Ectodermal cell (in vitro differentiated cells): ENCODE results near the gene VILL.

Experiments
- H3K27ac ChIP-seq: 2 replicates; pipeline ENCODE4 v1.7.0; 2013; ENCODE audit warnings: mild to moderate bottlenecking, low read depth, low read length; ENCODE audit not compliant: insufficient read depth, poor library complexity, severe bottlenecking
- H3K27me3 ChIP-seq: 2 replicates; pipeline ENCODE4 v1.7.0; 2013; ENCODE audit warnings: mild to moderate bottlenecking, low read length; ENCODE audit not compliant: insufficient read depth, control insufficient read depth, poor library complexity, severe bottlenecking
- H3K36me3 ChIP-seq: one replicate; pipeline ENCODE4 v1.7.0; 2013; ENCODE audit warnings: low read length; ENCODE audit not compliant: control insufficient read depth, insufficient read depth
- H3K4me1 ChIP-seq: one replicate; pipeline ENCODE4 v1.7.0; 2013; ENCODE audit warnings: low read length; ENCODE audit not compliant: control insufficient read depth, insufficient read depth
- H3K4me3 ChIP-seq: 2 replicates; pipeline ENCODE4 v1.7.0; 2013; ENCODE audit warnings: low read depth, low read length, control low read depth; ENCODE audit not compliant: insufficient read depth
- H3K9me3 ChIP-seq: 2 replicates; pipeline ENCODE4 v1.7.0; 2013; ENCODE audit warnings: mild to moderate bottlenecking, low read length, moderate library complexity; ENCODE audit not compliant: control insufficient read depth
- WGBS, 2 experiments: methylation state at CpG; one replicate each; pipeline ENCODE4 v1.1.7; 2013; ENCODE audit warnings: missing lambda C conversion rate in 2 of 2; 5-methylcytosine and 5-hydroxymethylcytosine counted together

VILL gene

GRCh38 chr3:37963016-37963415 lies 27.6 kb upstream of the VILL start:
- 60 to 69% methylated on average over 5 of the region's 5 CpGs for WGBS, 2 experiments
- no peak overlapping the region for H3K4me3 ChIP-seq
- no peak overlapping the region for H3K27ac ChIP-seq
- no peaks in the 10 kb centered on the region for H3K9me3 ChIP-seq
- H3K4me1 ChIP-seq: peaks cover 8% of the 10 kb centered on the region
- no peaks in the 10 kb centered on the region for H3K36me3 ChIP-seq
- no peaks in the 10 kb centered on the region for H3K27me3 ChIP-seq

- H3K27ac ChIP-seq: no peak overlapping the region
- WGBS, 2 experiments: 95 to 97% methylated on average over 3 of the region's 3 CpGs
These were observed 27.0 kb upstream of the VILL start for GRCh38 chr3:37963635-37964034.

GRCh38 chr3:37964146-37964545 lies 26.4 kb upstream of the VILL start:
- no peak overlapping the region for H3K4me3 ChIP-seq
- no peaks in the 10 kb centered on the region for H3K27me3 ChIP-seq
- 89 to 94% methylated on average over 2 to 3 of the region's 3 CpGs for WGBS, 2 experiments
- H3K9me3 ChIP-seq: no peaks in the 10 kb centered on the region
- H3K4me1 ChIP-seq: peaks cover 8% of the 10 kb centered on the region
- H3K36me3 ChIP-seq: no peaks in the 10 kb centered on the region
- H3K27ac ChIP-seq: no peak overlapping the region

More at GRCh38 chr3:37963635-37964034, 27.0 kb upstream of the VILL start:
- H3K9me3 ChIP-seq: no peaks in the 10 kb centered on the region
- H3K36me3 ChIP-seq: no peaks in the 10 kb centered on the region
- H3K4me3 ChIP-seq: no peak overlapping the region
- H3K4me1 ChIP-seq: peaks cover 8% of the 10 kb centered on the region
- H3K27me3 ChIP-seq: no peaks in the 10 kb centered on the region

- H3K9me3 ChIP-seq: no peaks in the 10 kb centered on the region
- WGBS, 2 experiments: 95 to 97% methylated on average over 1 of the region's 1 CpG
- no peaks in the 10 kb centered on the region for H3K27me3 ChIP-seq
- no peak overlapping the region for H3K27ac ChIP-seq
- no peaks in the 10 kb centered on the region for H3K36me3 ChIP-seq
- H3K4me1 ChIP-seq: peaks cover 8% of the 10 kb centered on the region
- H3K4me3 ChIP-seq: no peak overlapping the region
These were observed 25.9 kb upstream of the VILL start for GRCh38 chr3:37964716-37965115.

- Histone ChIP-seq H3K4me3 (no peak overlapping the region), H3K27ac (no peak overlapping the region), H3K27me3 (no peaks in the 10 kb centered on the region), H3K36me3 (no peaks in the 10 kb centered on the region), H3K9me3 (no peaks in the 10 kb centered on the region), H3K4me1 (no peaks in the 10 kb centered on the region)
- 30 to 37% methylated on average over 5 of the region's 7 CpGs for WGBS, 2 experiments
These were observed 23.2 kb upstream of the VILL start for GRCh38 chr3:37967260-37967881.

GRCh38 chr3:37968199-37968598 lies 22.4 kb upstream of the VILL start:
- Histone ChIP-seq H3K27ac (no peak overlapping the region), H3K36me3 (no peaks in the 10 kb centered on the region), H3K27me3 (no peaks in the 10 kb centered on the region), H3K4me3 (no peak overlapping the region), H3K9me3 (no peaks in the 10 kb centered on the region), H3K4me1 (no peaks in the 10 kb centered on the region)
- 96% methylated on average over 9 of the region's 9 CpGs for WGBS, 2 experiments

GRCh38 chr3:37968813-37969595 lies 21.6 kb upstream of the VILL start:
- 91 to 93% methylated on average over 15 of the region's 15 CpGs for WGBS, 2 experiments
- no peaks in the 10 kb centered on the region for H3K9me3 ChIP-seq
- no peaks in the 10 kb centered on the region for H3K27me3 ChIP-seq
- H3K27ac ChIP-seq: no peak overlapping the region
- H3K4me1 ChIP-seq: no peaks in the 10 kb centered on the region
- H3K4me3 ChIP-seq: no peak overlapping the region
- no peaks in the 10 kb centered on the region for H3K36me3 ChIP-seq

- no peaks in the 10 kb centered on the region for H3K4me1 ChIP-seq
- no peaks in the 10 kb centered on the region for H3K36me3 ChIP-seq
- H3K27me3 ChIP-seq: no peaks in the 10 kb centered on the region
- H3K4me3 ChIP-seq: no peak overlapping the region
- 89 to 91% methylated on average over 7 of the region's 7 CpGs for WGBS, 2 experiments
- H3K27ac ChIP-seq: no peak overlapping the region
- H3K9me3 ChIP-seq: no peaks in the 10 kb centered on the region
These were observed 20.9 kb upstream of the VILL start for GRCh38 chr3:37969596-37970100.

GRCh38 chr3:37970802-37971201 lies 19.8 kb upstream of the VILL start:
- no peaks in the 10 kb centered on the region for H3K27me3 ChIP-seq
- no peaks in the 10 kb centered on the region for H3K36me3 ChIP-seq
- no peaks in the 10 kb centered on the region for H3K9me3 ChIP-seq
- 89 to 95% methylated on average over 5 of the region's 5 CpGs for WGBS, 2 experiments
- no peak overlapping the region for H3K4me3 ChIP-seq
- H3K4me1 ChIP-seq: no peaks in the 10 kb centered on the region
- H3K27ac ChIP-seq: no peak overlapping the region

- H3K36me3 ChIP-seq: no peaks in the 10 kb centered on the region
- H3K4me3 ChIP-seq: no peak overlapping the region
- H3K27ac ChIP-seq: no peak overlapping the region
- H3K27me3 ChIP-seq: no peaks in the 10 kb centered on the region
- H3K9me3 ChIP-seq: no peaks in the 10 kb centered on the region
- H3K4me1 ChIP-seq: no peaks in the 10 kb centered on the region
These were observed 19.1 kb upstream of the VILL start for GRCh38 chr3:37971467-37971866.
